Common myeloid progenitor, CD34-positive (primary cell): ENCODE data around the gene ERBIN.

Source experiments
- CTCF ChIA-PET: fragments of 350-600 bp; sonication (Branson Sonifier 250); formaldehyde crosslinking; loops from one replicate; lab custom pipeline; 2021; ENCODE audit warnings: antibody characterized with exemption; lab: Charles Lee
- POLR2A ChIA-PET: fragments of 350-600 bp; sonication (Branson Sonifier 250); formaldehyde crosslinking; loops from one replicate; lab custom pipeline; 2021; ENCODE audit warnings: antibody characterized with exemption; lab: Charles Lee
- DNase-seq, 3 donors: peaks; one replicate each; pipeline versions ENCODE4 v3.0.0 to v3.0.0-alpha.2; 2013
- H3K27ac ChIP-seq, 2 experiments: 1 replicate in 1 of 2; 2 replicates in 1 of 2; pipeline ENCODE4 v1.7.0; 2013; ENCODE audit warnings: inconsistent platforms in 2 of 2, low read length in 2 of 2, mild to moderate bottlenecking in 2 of 2, low read depth in 1 of 2, moderate library complexity in 1 of 2; ENCODE audit not compliant: severe bottlenecking in 2 of 2, insufficient read depth in 1 of 2, poor library complexity in 1 of 2
- H3K27me3 ChIP-seq, 5 experiments: replicated peaks in 2 of 5; 1 replicate in 3 of 5; 2 replicates in 2 of 5; pipeline versions ENCODE4 v1.6.1 to v1.7.0; 2013; ENCODE audit warnings: low read length in 4 of 5, mild to moderate bottlenecking in 2 of 5, moderate library complexity in 2 of 5, inconsistent platforms in 1 of 5; ENCODE audit not compliant: insufficient read depth in 5 of 5, control insufficient read depth in 4 of 5
- H3K36me3 ChIP-seq, 4 experiments: 1 replicate in 2 of 4; 2 replicates in 2 of 4; pipeline versions ENCODE4 v1.6.1 to v1.7.0; 2013; ENCODE audit warnings: low read length in 3 of 4, control low read depth in 1 of 4, mild to moderate bottlenecking in 1 of 4; ENCODE audit not compliant: control insufficient read depth in 4 of 4, insufficient read depth in 4 of 4
- H3K4me1 ChIP-seq, 4 experiments: 1 replicate in 3 of 4; 2 replicates in 1 of 4; pipeline versions ENCODE4 v1.6.1 to v1.7.1; 2013; ENCODE audit warnings: low read length in 3 of 4, mild to moderate bottlenecking in 3 of 4, control low read depth in 1 of 4, inconsistent platforms in 1 of 4, moderate library complexity in 1 of 4; ENCODE audit not compliant: control insufficient read depth in 4 of 4, insufficient read depth in 4 of 4; ENCODE audit errors: control extremely low read depth in 1 of 4
- H3K4me3 ChIP-seq, 7 experiments: 1 replicate in 4 of 7; 2 replicates in 3 of 7; pipeline versions ENCODE4 v1.5.1 to v1.7.0; 2013; ENCODE audit warnings: mild to moderate bottlenecking in 7 of 7, low read length in 6 of 7, moderate library complexity in 6 of 7, inconsistent platforms in 2 of 7, low read depth in 2 of 7, control low read depth in 1 of 7; ENCODE audit not compliant: insufficient read depth in 4 of 7, control insufficient read depth in 1 of 7; ENCODE audit errors: extremely low read depth in 1 of 7
- H3K9me3 ChIP-seq, 5 experiments: 1 replicate in 4 of 5; 2 replicates in 1 of 5; pipeline versions ENCODE4 v1.6.1 to v1.7.1; 2013; ENCODE audit warnings: low read length in 4 of 5, mild to moderate bottlenecking in 2 of 5, inconsistent platforms in 1 of 5, low read depth in 1 of 5, moderate library complexity in 1 of 5; ENCODE audit not compliant: control insufficient read depth in 4 of 5, insufficient read depth in 2 of 5; ENCODE audit errors: control extremely low read depth in 1 of 5
- WGBS: methylation state at CpG from one replicate; pipeline ENCODE4 v1.1.5; 2013; ENCODE audit not compliant: insufficient coverage; 5-methylcytosine and 5-hydroxymethylcytosine counted together

The ERBIN gene

GRCh38 chr5:65982635-65983034 is 56.3 kb downstream of the ERBIN start:
- CTCF ChIA-PET = no interaction called here
- no peaks in the 10 kb centered on the region for H3K27me3 ChIP-seq
- no peaks in the 10 kb centered on the region for H3K4me1 ChIP-seq
- no peak for DNase-seq
- POLR2A ChIA-PET = no interaction called here
- H3K9me3 ChIP-seq = peaks cover 0 to 6% (median 0%) of the 10 kb centered on the region in 5 experiments
- no peak overlapping the region for H3K4me3 ChIP-seq
- WGBS = no CpG with 5 or more reads among the region's 1 CpG
- peaks cover 2 to 12% (median 6%) of the 10 kb centered on the region in 4 experiments for H3K36me3 ChIP-seq
- no peak overlapping the region for H3K27ac ChIP-seq

- peaks cover 0 to 4% (median 3%) of the 10 kb centered on the region in 4 experiments for H3K36me3 ChIP-seq
- H3K9me3 ChIP-seq = peaks cover 0 to 2% (median 0%) of the 10 kb centered on the region in 5 experiments
- ChIA-PET CTCF (no interaction called here), POLR2A (interaction anchor here (0.6 kb wide), 1 partner anchor 52 kb away, joined by 3 read pairs; no protein-coding TSS in a partner anchor)
- no peak overlapping the region for H3K4me3 ChIP-seq
- no peaks in the 10 kb centered on the region for H3K4me1 ChIP-seq
- 97% methylated on average over 9 of the region's 10 CpGs for WGBS
- no peak for DNase-seq
- no peaks in the 10 kb centered on the region for H3K27me3 ChIP-seq
- no peak overlapping the region for H3K27ac ChIP-seq
Observed at GRCh38 chr5:65984098-65984885, 57.9 kb downstream of the ERBIN start.

GRCh38 chr5:65986050-65986451 is 59.7 kb downstream of the ERBIN start:
- no peak overlapping the region for H3K4me3 ChIP-seq
- no CpG with 5 or more reads among the region's 1 CpG for whole genome bisulfite sequencing
- no peaks in the 10 kb centered on the region for H3K4me1 ChIP-seq
- peaks cover 0 to 1% (median 0%) of the 10 kb centered on the region in 5 experiments for H3K9me3 ChIP-seq
- H3K27ac ChIP-seq = no peak overlapping the region
- DNase-seq = no peak
- no peaks in the 10 kb centered on the region for H3K27me3 ChIP-seq
- ChIA-PET POLR2A (no interaction called here), CTCF (no interaction called here)
- H3K36me3 ChIP-seq = peaks cover 0 to 2% (median 2%) of the 10 kb centered on the region in 4 experiments

GRCh38 chr5:65986796-65987195 is 60.4 kb downstream of the ERBIN start:
- POLR2A ChIA-PET = interaction anchor here (0.6 kb wide), 1 partner anchor 27 kb away, joined by 3 read pairs; no protein-coding TSS in a partner anchor
- WGBS = 100% methylated on average over 1 of the region's 3 CpGs
- Histone ChIP-seq H3K36me3 (peaks cover 0 to 2% (median 2%) of the 10 kb centered on the region in 4 experiments), H3K4me1 (no peaks in the 10 kb centered on the region), H3K9me3 (peaks cover 0 to 1% (median 0%) of the 10 kb centered on the region in 5 experiments), H3K27me3 (no peaks in the 10 kb centered on the region), H3K4me3 (no peak overlapping the region), H3K27ac (no peak overlapping the region)
- CTCF ChIA-PET = no interaction called here
- DNase-seq = no peak

GRCh38 chr5:65987982-65988381 is 61.6 kb downstream of the ERBIN start:
- ChIA-PET POLR2A (interaction anchor here (0.6 kb wide), 1 partner anchor 12 kb away, joined by 5 read pairs; no protein-coding TSS in a partner anchor), CTCF (no interaction called here)
- no peaks in the 10 kb centered on the region for H3K4me1 ChIP-seq
- H3K27me3 ChIP-seq = no peaks in the 10 kb centered on the region
- 100% methylated on average over 4 of the region's 4 CpGs for WGBS
- H3K9me3 ChIP-seq = peaks cover 0 to 1% (median 0%) of the 10 kb centered on the region in 5 experiments
- no peak overlapping the region for H3K4me3 ChIP-seq
- no peak for DNase-seq
- peak overlapping the region in 1 of 2 experiments; percentile 32 for H3K27ac ChIP-seq
- H3K36me3 ChIP-seq = peaks cover 0 to 11% (median 4%) of the 10 kb centered on the region in 4 experiments

GRCh38 chr5:65989158-65989557 is 62.8 kb downstream of the ERBIN start:
- Histone ChIP-seq H3K27ac (peak overlapping the region in 1 of 2 experiments; percentile 31), H3K9me3 (peaks cover 0 to 1% (median 0%) of the 10 kb centered on the region in 5 experiments), H3K4me3 (no peak overlapping the region), H3K4me1 (no peaks in the 10 kb centered on the region), H3K36me3 (peaks cover 2 to 9% (median 4%) of the 10 kb centered on the region in 4 experiments), H3K27me3 (no peaks in the 10 kb centered on the region)
- peak; percentile 57 to 85 (median 72) for DNase-seq
- ChIA-PET CTCF (interaction anchor here (1.3 kb wide), 1 partner anchor 10 kb away, joined by 3 read pairs; no protein-coding TSS in a partner anchor), POLR2A (interaction anchor here (0.8 kb wide), 1 partner anchor 189 kb away, joined by 3 read pairs; no protein-coding TSS in a partner anchor)
- WGBS = 74% methylated on average over 2 of the region's 4 CpGs

GRCh38 chr5:65992630-65993029 is 66.3 kb downstream of the ERBIN start:
- 97% methylated on average over 6 of the region's 7 CpGs for WGBS
- H3K9me3 ChIP-seq = no peaks in the 10 kb centered on the region
- no peak overlapping the region for H3K4me3 ChIP-seq
- no peak for DNase-seq
- CTCF ChIA-PET = no interaction called here
- H3K36me3 ChIP-seq = peaks cover 5 to 16% (median 8%) of the 10 kb centered on the region in 4 experiments
- POLR2A ChIA-PET = no interaction called here
- H3K27me3 ChIP-seq = no peaks in the 10 kb centered on the region
- no peak overlapping the region for H3K27ac ChIP-seq
- H3K4me1 ChIP-seq = no peaks in the 10 kb centered on the region
